K562 (cell line): Measurements from ENCODE around the gene VAMP4. TPM values are rescaled to one million over a fixed set of nuclear protein-coding genes. Genes with fewer than 3 reads are reported as not detected.

Source experiments
- ATAC-seq: fragments of 200-7000 bp; cut with Tn5 transposase; 3 replicates; pipeline ENCODE4 v1.9.1; 2020; ENCODE audit warnings: moderate library complexity
- BruUV-seq: library from RNA; stranded (reverse); fragments of 400-500 nt; replicated peaks from 2 replicates; lab custom pipeline; 2021; lab: Mats Ljungman, UMichigan
- CTCF ChIA-PET: fragments of 300-600 bp; formaldehyde crosslinking; extraction: SDS; loops from one replicate; lab custom pipeline; 2021; ENCODE audit warnings: low intra/inter-chr PET ratio; lab: Yijun Ruan, JAX
- POLR2A ChIA-PET: fragments of 300-600, 350-650 bp; sonication (Branson Sonifier 250); formaldehyde crosslinking; extraction: SDS; loops from one replicate; lab custom pipeline; 2021; ENCODE audit warnings: antibody characterized with exemption, inconsistent platforms; lab: Yijun Ruan, JAX
- DNase-seq, 4 experiments: peaks; one replicate each; pipeline versions ENCODE4 v3.0.0 to v3.0.0-alpha.2; 2011 to 2018; ENCODE audit warnings: low spot score in 3 of 4, mixed read lengths in 3 of 4; ENCODE audit errors: extremely low read depth in 1 of 4
- FAIRE-seq: peaks from 2 replicates; lab custom pipeline; 2011; peaks lifted over from hg19 to GRCh38; lab: Jason Lieb, UNC
- H2AFZ ChIP-seq: 2 replicates; pipeline ENCODE4 v1.6.0; 2011; ENCODE audit warnings: low read depth, low read length, control low read depth, inconsistent platforms
- H3K27ac ChIP-seq: fragments of 200-600 bp; 3 replicates; pipeline ENCODE4 v1.8.0; 2011; ENCODE audit warnings: low read depth, mild to moderate bottlenecking, control low read depth, inconsistent platforms, low read length, moderate library complexity, mixed read lengths; ENCODE audit errors: extremely low read depth
- H3K27me3 ChIP-seq, 2 experiments: fragments of 300-600 bp in 1 of 2; 2 replicates in 1 of 2; 3 replicates in 1 of 2; pipeline versions ENCODE4 v1.6.0 to v1.8.0; 2011; ENCODE audit warnings: inconsistent platforms in 2 of 2, low read length in 2 of 2, mild to moderate bottlenecking in 1 of 2, mixed read lengths in 1 of 2, moderate library complexity in 1 of 2; ENCODE audit not compliant: control insufficient read depth in 2 of 2, insufficient read depth in 2 of 2
- H3K36me3 ChIP-seq: fragments of 300-600 bp; 3 replicates; pipeline ENCODE4 v1.8.0; 2011; ENCODE audit warnings: mild to moderate bottlenecking, low read length, inconsistent platforms; ENCODE audit not compliant: control insufficient read depth, insufficient read depth
- H3K4me1 ChIP-seq, 2 experiments: fragments of 200-600 bp in 1 of 2; replicated peaks in 1 of 2; 2 replicates in 1 of 2; 3 replicates in 1 of 2; pipeline versions ENCODE4 v1.5.1 to v1.8.0; 2011; ENCODE audit warnings: inconsistent platforms in 2 of 2, low read length in 2 of 2, mild to moderate bottlenecking in 1 of 2, mixed read lengths in 1 of 2, moderate library complexity in 1 of 2; ENCODE audit not compliant: control insufficient read depth in 2 of 2, insufficient read depth in 2 of 2
- H3K4me2 ChIP-seq: 2 replicates; pipeline ENCODE4 v1.6.1; 2011; ENCODE audit warnings: low read length, control low read depth, inconsistent platforms, mixed read lengths; ENCODE audit not compliant: insufficient read depth
- H3K4me3 ChIP-seq: fragments of 200-600 bp; sonication (generic), shearing (Covaris generic); 2 replicates; pipeline ENCODE4 v1.5.1; 2016; ENCODE audit warnings: control low read depth, inconsistent platforms
- H3K79me2 ChIP-seq: fragments of 200-600 bp; 3 replicates; pipeline ENCODE4 v1.8.0; 2011; ENCODE audit warnings: low read length, inconsistent platforms; ENCODE audit not compliant: control insufficient read depth, insufficient read depth
- H3K9ac ChIP-seq, 2 experiments: 2 replicates each; pipeline versions ENCODE4 v1.6.0 to v1.6.1; 2011; ENCODE audit warnings: low read depth in 2 of 2, low read length in 2 of 2, control low read depth in 1 of 2, inconsistent platforms in 1 of 2, mild to moderate bottlenecking in 1 of 2, mixed read lengths in 1 of 2; ENCODE audit not compliant: insufficient read depth in 1 of 2
- H3K9me1 ChIP-seq: one replicate; pipeline ENCODE4 v1.6.0; 2011; ENCODE audit warnings: inconsistent platforms, mild to moderate bottlenecking, low read length, moderate library complexity; ENCODE audit not compliant: control insufficient read depth, insufficient read depth
- H3K9me3 ChIP-seq: replicated peaks from 2 replicates; pipeline ENCODE4 v1.5.1; 2011; ENCODE audit warnings: low read depth, low read length, inconsistent platforms; ENCODE audit not compliant: control insufficient read depth, insufficient read depth
- H4K20me1 ChIP-seq: replicated peaks from 2 replicates; pipeline ENCODE4 v1.6.1; 2011; ENCODE audit warnings: low read length, inconsistent platforms, mixed read lengths; ENCODE audit not compliant: control insufficient read depth, insufficient read depth
- C11orf30 ChIP-seq: fragments of 450-650 bp; IDR thresholded peaks from 2 replicates; pipeline ENCODE4 v1.6.1; 2016; ENCODE audit warnings: low read depth, mild to moderate bottlenecking
- ELF4 ChIP-seq: fragments of 450-650 bp; formaldehyde crosslinking; IDR thresholded peaks from 2 replicates; pipeline ENCODE4 v1.4.0; 2022; ENCODE audit warnings: missing genetic modification characterization
- KHSRP ChIP-seq: fragments of 450-650 bp; IDR thresholded peaks from 2 replicates; pipeline ENCODE4 v1.6.1; 2017
- KLF10 ChIP-seq: fragments of 250-450 bp; sonication (Bioruptor Pico); IDR thresholded peaks from 2 replicates; pipeline ENCODE4 v1.6.1; 2021; ENCODE audit warnings: matching md5 sums
- MAFF ChIP-seq: IDR thresholded peaks from 2 replicates; pipeline ENCODE4 v1.6.1; 2012; ENCODE audit warnings: low read length, improper control_type of control experiment
- MAFG ChIP-seq: fragments of 450-650 bp; conservative IDR thresholded peaks from 2 replicates; pipeline ENCODE4 v1.6.1; 2016; ENCODE audit warnings: missing genetic modification characterization, missing compliant biosample characterization
- MAFK ChIP-seq: IDR thresholded peaks from 2 replicates; pipeline ENCODE4 v1.6.1; 2011; ENCODE audit warnings: low read length, improper control_type of control experiment
- ZKSCAN1 ChIP-seq: fragments of 150-350 bp; IDR thresholded peaks from 2 replicates; pipeline ENCODE4 v1.6.1; 2016; ENCODE audit warnings: low read depth, low read length
- ZNF316 ChIP-seq: fragments of 450-650 bp; IDR thresholded peaks from 2 replicates; pipeline ENCODE4 v1.6.1; 2016
- WGBS: fragments of 100-300 bp; shearing (Covaris generic); methylation state at CpG from one replicate; pipeline ENCODE4 v1.1.6; 2016; ENCODE audit warnings: low coverage, mixed read lengths; ENCODE audit not compliant: insufficient coverage; ENCODE audit errors: missing lambda C conversion rate; 5-methylcytosine and 5-hydroxymethylcytosine counted together
- in situ Hi-C: fragments of 300-500 bp; cut with MboI; formaldehyde crosslinking; loops from 4 replicates; pipeline ENCODE4 v1.15.0; 2018; ENCODE audit warnings: inconsistent platforms, mixed read lengths
- intact Hi-C: fragments of 100-400 bp; cut with micrococcal nuclease; formaldehyde crosslinking; loops from 2 replicates; pipeline ENCODE4 v1.14.2; 2022
- polyA plus RNA-seq, 8 experiments: library from polyadenylated mRNA; depleted of rRNA in 4 of 8; stranded (reverse) in 5 of 8; unstranded in 3 of 8; fragments of >200 nt; fragmentation: Nextera tagmentation in 2 of 8; fragmentation: Illumina TruSeq in 1 of 8; extraction: Ambion mirVana in 2 of 8; extraction: Trizol in 1 of 8; gene quantifications; 2 replicates each; pipeline versions ENCODE4 v1.2.1 to v1.2.3, GENCODE V29; 2011 to 2014; ENCODE audit warnings: inconsistent platforms in 1 of 8, missing spikeins in 1 of 8
- total RNA-seq, 7 experiments: library from RNA; depleted of rRNA in 6 of 7; stranded (reverse); fragments of >200 nt in 6 of 7; fragmentation: Illumina TruSeq in 2 of 7; extraction: Trizol in 2 of 7; gene quantifications; 2 replicates each; pipeline versions ENCODE4 v1.2.1 to v1.2.3, GENCODE V29; 2011 to 2021; ENCODE audit warnings: low replicate concordance in 1 of 7

VAMP4 gene
- total and polyA plus RNA-seq, 9 of the 15 experiments (the other 6 are each of a cell fraction or from before 2014, with no cell fraction given): 3.3 to 21.4 (median 11.9) TPM

GRCh38 chr1:171668372-171668771 is 73.5 kb downstream of the VAMP4 start:
- no peak overlapping the region for H2AFZ ChIP-seq
- H4K20me1 ChIP-seq: no peaks in the 10 kb centered on the region
- no peak for FAIRE-seq
- no peaks in the 10 kb centered on the region for H3K9me3 ChIP-seq
- 0% methylated on average over 5 of the region's 5 CpGs for WGBS
- ATAC-seq: no peak
- BruUV-seq: no TSS peak
- POLR2A ChIA-PET: interaction anchor here (0.6 to 2.7 kb wide), 6 partner anchors 8 to 1722 kb away, joined by 3 to 11 read pairs (median 3); no protein-coding TSS in a partner anchor
- H3K36me3 ChIP-seq: no peaks in the 10 kb centered on the region
- CTCF ChIA-PET: no interaction called here
- in situ Hi-C loops (no loop called here), intact Hi-C loops (no loop called here)
- H3K9me1 ChIP-seq: no peaks in the 10 kb centered on the region
- peaks cover 0 to 5% of the 10 kb centered on the region in 2 experiments; a peak in 3 of 5 replicates for H3K4me1 ChIP-seq
- TF ChIP-seq KLF10 (CRISPR knock-in tag) (no peak), MAFF (peak; percentile 60), ZKSCAN1 (no peak), ZNF316 (peak; percentile 80), MAFK (peak; percentile 50), MAFG (tag) (peak; percentile 62), KHSRP (no peak), ELF4 (CRISPR knock-in tag) (no peak), C11orf30 (peak; percentile 70)
- H3K27me3 ChIP-seq: peaks cover 26 to 38% of the 10 kb centered on the region in 2 experiments
- no peak overlapping the region for H3K27ac ChIP-seq
- DNase-seq: no peak
- no peak overlapping the region for H3K4me2 ChIP-seq
- no peak overlapping the region for H3K4me3 ChIP-seq
- H3K79me2 ChIP-seq: no peaks in the 10 kb centered on the region
- H3K9ac ChIP-seq: no peak overlapping the region
